NCI-H226 (cell line): ENCODE results near the gene NEK5.

Experiments used
- DNase-seq: peaks from one replicate; pipeline ENCODE4 v3.0.0-alpha.2; 2015

NEK5 gene

GRCh38 chr13:52006523-52007245, 122.2 kb downstream of the NEK5 start:
- no peak for DNase-seq

DNA sequence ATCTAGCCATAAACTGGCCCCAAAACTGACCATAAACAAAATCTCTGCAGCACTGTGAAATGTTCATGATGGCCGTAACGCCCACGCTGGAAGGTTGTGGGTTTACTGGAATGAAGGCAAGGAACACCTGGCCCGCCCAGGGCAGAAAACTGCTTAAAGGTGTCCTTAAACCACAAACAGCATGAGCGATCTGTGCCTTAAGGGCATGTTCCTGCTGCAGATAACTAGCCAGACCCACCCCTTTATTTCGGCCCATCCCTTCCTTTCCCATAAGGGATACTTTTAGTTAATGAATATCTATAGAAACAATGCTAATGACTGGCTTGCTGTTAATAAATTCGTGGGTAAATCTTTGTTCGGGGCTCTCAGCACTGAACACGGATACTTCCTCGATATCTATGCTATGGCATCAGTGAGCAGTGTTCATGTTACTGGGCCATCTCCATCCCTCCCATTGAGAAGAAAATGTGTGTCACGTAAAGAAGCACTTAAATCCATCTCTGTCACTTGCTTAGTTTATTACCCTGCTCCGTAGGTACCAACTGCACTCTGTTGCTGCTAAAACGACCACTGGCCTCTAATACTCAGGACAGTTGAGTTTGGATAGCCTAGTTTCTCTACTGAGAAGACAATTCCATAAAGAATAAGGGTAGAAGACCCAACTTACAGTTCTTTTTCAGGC, 122.9 kb downstream of the NEK5 start:
- DNase-seq = no peak

- no peak for DNase-seq
Measured at GRCh38 chr13:52004511-52005170, 124.2 kb downstream of the NEK5 start.

DNA sequence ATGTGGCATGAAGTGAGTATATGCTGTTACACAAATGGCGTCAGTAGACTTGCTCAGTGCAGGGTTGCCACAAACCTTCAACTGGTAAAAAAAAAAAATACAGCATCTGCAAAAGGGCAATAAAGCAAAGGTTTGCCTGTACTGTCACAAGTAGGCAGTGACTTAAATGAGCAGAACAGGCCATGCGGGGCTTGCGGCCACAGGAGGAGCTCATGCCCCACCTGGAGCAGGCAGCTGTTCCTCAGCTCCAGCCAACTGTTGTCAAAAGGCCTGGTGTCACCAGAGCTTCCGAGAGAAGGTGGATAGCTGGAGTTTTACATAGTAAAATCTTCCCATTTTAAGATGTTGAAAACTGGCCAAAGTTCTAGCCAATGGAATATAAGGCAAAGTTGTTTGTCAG, 125.3 kb downstream of the NEK5 start:
- no peak for DNase-seq

DNA sequence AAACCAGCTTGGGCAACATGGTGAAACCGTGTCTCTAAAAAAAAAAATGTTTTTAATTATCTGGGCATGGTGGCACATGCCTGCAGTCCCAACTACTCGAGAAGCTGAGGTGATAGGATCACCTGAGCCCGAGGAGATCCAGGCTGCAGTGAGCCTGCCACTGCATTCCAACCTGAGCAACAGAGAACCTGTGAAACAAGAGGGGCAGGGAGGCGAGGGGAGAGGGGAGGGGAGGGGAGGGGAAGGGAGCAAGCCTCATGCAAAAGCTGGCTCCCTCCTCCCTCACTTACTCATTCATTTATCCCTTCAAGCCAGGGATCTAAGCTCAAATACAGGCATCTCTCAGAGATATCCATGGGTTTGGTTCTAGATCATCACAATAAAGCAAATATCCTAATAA, 126.5 kb downstream of the NEK5 start:
- no peak for DNase-seq

- no peak for DNase-seq
Measured at GRCh38 chr13:52001120-52001731, 127.6 kb downstream of the NEK5 start.

- DNase-seq = no peak
Measured at GRCh38 chr13:51999921-52000320, 129.0 kb downstream of the NEK5 start.

DNA sequence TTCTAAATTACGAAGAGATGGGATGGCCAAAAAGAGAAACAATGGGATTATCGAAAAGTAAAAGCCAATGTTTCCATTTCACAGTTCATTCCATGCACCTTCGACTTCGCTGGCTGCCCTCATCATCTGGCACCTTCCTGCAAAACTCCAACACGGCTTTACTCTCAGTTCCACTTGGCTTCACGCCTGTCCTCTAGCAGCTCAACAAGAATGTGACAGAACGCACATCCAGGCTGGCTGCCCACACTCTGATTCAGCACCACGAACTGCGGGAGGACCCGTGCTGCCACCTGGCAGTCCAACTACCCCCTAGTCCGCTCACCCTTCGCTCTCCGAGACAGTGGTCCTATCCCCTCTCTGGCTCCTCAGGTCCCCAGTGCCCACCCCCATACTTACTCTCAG, 129.4 kb downstream of the NEK5 start:
- no peak for DNase-seq

GRCh38 chr13:51998723-51999509, 130.0 kb downstream of the NEK5 start:
- no peak for DNase-seq

GRCh38 chr13:51997641-51998330, 131.1 kb downstream of the NEK5 start:
- DNase-seq = no peak

DNA sequence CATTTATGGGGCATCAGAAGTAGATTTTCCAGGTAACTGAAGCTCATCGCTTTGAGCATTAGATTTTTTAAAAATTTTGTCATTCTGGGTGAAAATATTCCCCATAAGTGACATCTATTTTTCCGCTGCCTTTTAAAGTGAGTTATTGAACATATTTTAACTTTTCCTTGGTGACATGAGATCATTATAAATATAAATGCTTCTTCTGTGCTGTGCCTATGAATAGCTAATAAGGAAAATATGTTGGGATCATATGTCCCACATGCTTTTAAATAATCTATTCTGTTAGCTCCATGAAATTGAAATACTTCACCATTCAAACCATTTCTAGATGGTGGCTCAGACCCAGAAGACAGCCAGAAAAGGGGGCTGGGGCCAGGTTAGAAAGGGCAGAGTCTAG, 131.7 kb downstream of the NEK5 start:
- no peak for DNase-seq

GRCh38 chr13:51996641-51997040, 132.2 kb downstream of the NEK5 start:
- no peak for DNase-seq

DNA sequence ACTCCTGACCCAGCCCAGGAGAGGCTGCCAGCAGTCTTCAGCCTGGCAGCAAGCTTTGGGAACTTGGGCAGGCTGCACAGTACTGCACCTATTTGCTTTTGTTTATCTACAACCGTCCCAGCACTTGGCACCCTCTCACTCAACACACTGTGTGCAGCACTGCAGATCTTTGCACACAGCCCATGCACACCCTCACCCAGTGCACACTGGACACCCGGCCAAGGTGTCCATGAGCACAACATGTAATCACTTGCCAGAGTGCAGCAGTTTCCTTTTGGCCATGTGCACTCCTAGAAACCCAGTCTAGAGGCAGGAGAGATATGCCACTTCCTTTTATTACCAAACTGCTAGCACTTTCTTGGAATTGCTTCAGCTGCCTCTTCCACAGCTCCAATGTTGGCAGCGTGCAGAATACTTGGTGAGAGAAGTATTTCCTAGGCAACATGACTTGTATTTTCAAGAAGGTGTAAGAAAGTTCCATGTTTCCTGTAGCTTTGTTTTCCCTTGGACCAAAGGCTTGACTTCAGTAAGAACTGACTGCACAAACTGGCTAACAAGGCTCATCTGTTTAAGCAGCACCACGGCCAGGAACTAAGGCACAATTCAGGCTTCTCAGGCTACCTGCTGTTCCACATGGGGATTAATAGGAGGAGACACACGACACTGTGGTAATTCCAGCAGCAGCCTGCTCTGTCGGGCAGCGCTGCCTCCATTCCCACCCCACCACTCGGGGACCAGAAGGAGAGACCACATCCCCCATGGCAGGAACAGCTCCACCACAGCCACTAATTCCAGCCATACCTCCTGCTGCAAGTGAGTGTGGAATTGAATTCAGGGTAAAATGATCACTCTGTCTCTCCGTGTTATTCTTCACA, 133.0 kb downstream of the NEK5 start:
- peak; percentile 66 for DNase-seq

- DNase-seq = no peak
Measured at GRCh38 chr13:51993713-51994112, 135.2 kb downstream of the NEK5 start.

DNA sequence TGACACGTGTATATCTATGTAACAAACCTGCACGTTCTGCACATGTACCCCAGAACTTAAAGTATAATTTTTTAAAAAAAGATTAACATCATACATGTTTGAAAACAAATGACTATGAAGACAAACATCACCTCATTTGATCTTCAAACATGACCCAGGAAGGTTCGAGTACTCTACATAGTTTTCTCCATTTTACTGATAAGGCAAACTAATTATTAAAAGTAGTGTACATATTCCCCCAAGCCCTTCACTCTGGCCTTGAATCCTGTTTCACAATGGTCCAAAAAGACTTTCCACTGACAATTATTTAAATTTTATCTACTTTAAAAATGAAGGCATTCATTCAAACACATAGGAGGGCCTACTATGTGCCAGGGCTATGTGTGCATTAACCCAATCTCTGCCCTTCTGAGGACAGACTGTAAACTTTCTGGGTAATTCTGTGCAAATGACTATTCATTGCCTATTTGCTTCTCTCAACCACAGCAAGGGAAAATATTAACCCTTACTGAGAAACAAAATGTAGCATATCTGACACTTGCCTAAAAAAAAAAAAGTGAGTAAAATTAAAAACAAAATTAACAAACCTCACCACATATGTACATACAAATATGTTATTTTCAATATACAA, 139.8 kb downstream of the NEK5 start:
- DNase-seq = no peak
